SU-DHL-6 (cell line): ENCODE data around the gene NRGN.

Experiments
- H2AFZ ChIP-seq: fragments of 200-600 bp; sonication (generic); 2 replicates; pipeline ENCODE4 v1.6.1; 2014; ENCODE audit warnings: low read depth, mild to moderate bottlenecking, moderate library complexity, mixed read lengths, antibody characterized with exemption, low read length; ENCODE audit not compliant: severe bottlenecking
- H3F3A ChIP-seq: fragments of 200-600 bp; shearing (Covaris generic); 2 replicates; pipeline ENCODE4 v1.6.0; 2016; ENCODE audit warnings: antibody characterized with exemption, mild to moderate bottlenecking; ENCODE audit not compliant: insufficient read depth
- H3K27ac ChIP-seq: fragments of 200-600 bp; sonication (generic); 2 replicates; pipeline ENCODE4 v1.5.1; 2016; ENCODE audit warnings: low read depth, mild to moderate bottlenecking, low read length, moderate library complexity, mixed read lengths
- H3K27me3 ChIP-seq: fragments of 200-600 bp; sonication (generic), shearing (Covaris generic); 2 replicates; pipeline ENCODE4 v1.6.0; 2014; ENCODE audit warnings: mild to moderate bottlenecking, low read length
- H3K36me3 ChIP-seq: fragments of 200-600 bp; sonication (generic); 2 replicates; pipeline ENCODE4 v1.6.1; 2014; ENCODE audit warnings: mild to moderate bottlenecking, low read length, mixed read lengths
- H3K4me2 ChIP-seq: fragments of 300-600, 200-600 bp; shearing (Covaris generic), sonication (generic); 2 replicates; pipeline ENCODE4 v1.6.0; 2014; ENCODE audit warnings: low read length, low read depth, mild to moderate bottlenecking; ENCODE audit not compliant: poor library complexity, severe bottlenecking
- H3K4me3 ChIP-seq: fragments of 200-600 bp; sonication (generic); 2 replicates; pipeline ENCODE4 v1.5.1; 2014; ENCODE audit warnings: antibody characterized with exemption, low read length, mild to moderate bottlenecking, mixed read lengths; ENCODE audit not compliant: insufficient read depth, poor library complexity, severe bottlenecking
- H3K79me2 ChIP-seq: fragments of 200-600 bp; sonication (generic); 2 replicates; pipeline ENCODE4 v1.6.1; 2014; ENCODE audit warnings: mild to moderate bottlenecking, low read length, moderate library complexity; ENCODE audit not compliant: insufficient read depth
- H3K9ac ChIP-seq: fragments of 200-600 bp; sonication (generic); 2 replicates; pipeline ENCODE4 v1.7.0; 2014; ENCODE audit warnings: mild to moderate bottlenecking, low read length
- H3K9me2 ChIP-seq: fragments of 200-600 bp; sonication (generic); replicated peaks from 2 replicates; pipeline ENCODE4 v1.6.1; 2014; ENCODE audit warnings: low read length; ENCODE audit not compliant: insufficient read depth
- H3K9me3 ChIP-seq: fragments of 200-600 bp; sonication (generic); 2 replicates; pipeline ENCODE4 v1.6.1; 2014; ENCODE audit warnings: low read length, mixed read lengths; ENCODE audit not compliant: insufficient read depth
- H4K20me1 ChIP-seq: fragments of 200-600 bp; sonication (generic); 2 replicates; pipeline ENCODE4 v1.6.1; 2014; ENCODE audit warnings: low read depth, mild to moderate bottlenecking, antibody characterized with exemption, low read length, moderate library complexity, mixed read lengths
- CTCF ChIP-seq: fragments of 200-600 bp; sonication (generic); IDR thresholded peaks from one replicate; pipeline ENCODE4 v1.5.1; 2017; ENCODE audit warnings: antibody characterized with exemption, mild to moderate bottlenecking, low read length, moderate library complexity; ENCODE audit not compliant: insufficient read depth, poor library complexity, severe bottlenecking
- EZH2phosphoT487 ChIP-seq: fragments of 200-600 bp; sonication (generic), shearing (Covaris generic); conservative IDR thresholded peaks from 2 replicates; pipeline ENCODE4 v1.6.1; 2018; ENCODE audit warnings: mild to moderate bottlenecking, antibody characterized with exemption, low read length, moderate library complexity, mixed read lengths

Gene NRGN

GRCh38 chr11:124747406-124748099 lies 7.8 kb downstream of the NRGN start:
- Histone ChIP-seq H4K20me1 (no peaks in the 10 kb centered on the region), H3K27me3 (no peaks in the 10 kb centered on the region), H3K9me2 (no peaks in the 10 kb centered on the region), H3K9me3 (no peaks in the 10 kb centered on the region), H3K27ac (no peak overlapping the region), H3K36me3 (no peaks in the 10 kb centered on the region), H3K4me3 (no peak overlapping the region), H3K9ac (no peak overlapping the region), H3K79me2 (no peaks in the 10 kb centered on the region), H3F3A (peaks cover 8% of the 10 kb centered on the region; the same call in 1 of the 2 replicates), H2AFZ (no peak overlapping the region), H3K4me2 (peak overlapping the region; percentile 81)
- TF ChIP-seq CTCF = no peak

- Histone ChIP-seq H3F3A (peaks cover 8% of the 10 kb centered on the region; the same call in 1 of the 2 replicates), H3K9ac (no peak overlapping the region), H4K20me1 (no peaks in the 10 kb centered on the region), H3K4me3 (no peak overlapping the region), H3K9me3 (no peaks in the 10 kb centered on the region), H2AFZ (no peak overlapping the region), H3K4me2 (no peak overlapping the region), H3K79me2 (no peaks in the 10 kb centered on the region), H3K27ac (no peak overlapping the region), H3K27me3 (no peaks in the 10 kb centered on the region), H3K9me2 (no peaks in the 10 kb centered on the region), H3K36me3 (no peaks in the 10 kb centered on the region)
- TF ChIP-seq EZH2phosphoT487 = no peak
- no peak for TF ChIP-seq CTCF
Measured at GRCh38 chr11:124748100-124748418, 8.3 kb downstream of the NRGN start.

GRCh38 chr11:124748481-124749343 lies 9.0 kb downstream of the NRGN start:
- Histone ChIP-seq H3K4me3 (no peak overlapping the region), H3F3A (peaks cover 8% of the 10 kb centered on the region; the same call in 1 of the 2 replicates), H3K36me3 (no peaks in the 10 kb centered on the region), H3K9me3 (no peaks in the 10 kb centered on the region), H4K20me1 (no peaks in the 10 kb centered on the region), H3K27me3 (no peaks in the 10 kb centered on the region), H3K9ac (no peak overlapping the region), H3K9me2 (no peaks in the 10 kb centered on the region), H3K79me2 (no peaks in the 10 kb centered on the region), H3K4me2 (no peak overlapping the region), H2AFZ (no peak overlapping the region), H3K27ac (no peak overlapping the region)
- TF ChIP-seq EZH2phosphoT487 (no peak), CTCF (no peak)
